Measurements from ENCODE around the gene PARP8. TPM values are rescaled to one million over a fixed set of nuclear protein-coding genes. Genes with fewer than 3 reads are reported as not detected.
"Not testable (repeated sequence)": the region's sequence is repeated elsewhere in the genome, so short reads cannot be mapped to it uniquely, and the experiment has no call there.

The PARP8 gene
- total and polyA plus RNA-seq, 7 experiments from 2014 or later, result 45.7 to 188 (median 121) TPM

GRCh38 chr5:50665091-50665490 lies 1.3 kb upstream of the PARP8 start:
- peaks cover 0 to 18% (median 0%) of the 10 kb centered on the region in 5 donors for H3K36me3 Mint-ChIP-seq
- H3K4me3 Mint-ChIP-seq, result peak overlapping the region; percentile 90 to 98 (median 98)
- POLR2A ChIA-PET, result interaction anchor here (0.9 kb wide), 1 partner anchor 34 kb away, joined by 3 read pairs; no protein-coding TSS in a partner anchor
- Histone ChIP-seq H3K27ac (ENCODE audit: low read depth, low read length) (peak overlapping the region; percentile 97), H3K36me3 (ENCODE audit: control insufficient read depth in 2 of 3, insufficient read depth in 3 of 3, low read length in 3 of 3) (peaks cover 0 to 13% (median 0%) of the 10 kb centered on the region in 3 experiments), H3K27me3 (ENCODE audit: control insufficient read depth in 2 of 2, insufficient read depth in 2 of 2, low read length in 2 of 2) (no peaks in the 10 kb centered on the region), H3K4me1 (ENCODE audit: control insufficient read depth in 2 of 2, insufficient read depth in 2 of 2, low read length in 2 of 2) (peaks cover 11 to 28% of the 10 kb centered on the region in 2 donors), H3K4me3 (ENCODE audit: low read length) (no peak overlapping the region), H3K9me3 (ENCODE audit: control insufficient read depth in 2 of 3, low read length in 3 of 3) (no peaks in the 10 kb centered on the region)
- DNase-seq (no peak), ATAC-seq (no peak)
- peak overlapping the region; percentile 97 to 100 (median 99) for H3K27ac Mint-ChIP-seq
- H3K27me3 Mint-ChIP-seq, result peaks cover 0 to 2% (median 0%) of the 10 kb centered on the region in 5 donors
- intact Hi-C loops (cut with micrococcal nuclease), result loop anchor here (2.0 to 5.0 kb wide), 5 partner anchors 72 to 248 kb away; no protein-coding TSS in a partner anchor
- peaks cover 0 to 21% (median 0%) of the 10 kb centered on the region in 11 donors for H3K9me3 Mint-ChIP-seq
- peaks cover 24 to 59% (median 49%) of the 10 kb centered on the region in 7 donors for H3K4me1 Mint-ChIP-seq
- CTCF ChIA-PET, result interaction anchor here (0.6 to 0.7 kb wide), 2 partner anchors 80 to 147 kb away, joined by 3 to 4 read pairs; no protein-coding TSS in a partner anchor

GRCh38 chr5:50665761-50666202 lies 655 bp upstream of the PARP8 start:
- H3K36me3 ChIP-seq (ENCODE audit: control insufficient read depth in 2 of 3, insufficient read depth in 3 of 3, low read length in 3 of 3), result peaks cover 0 to 13% (median 0%) of the 10 kb centered on the region in 3 experiments
- peak overlapping the region; percentile 97 for H3K27ac ChIP-seq (ENCODE audit: low read depth, low read length)
- peak overlapping the region; percentile 90 to 98 (median 98) for H3K4me3 Mint-ChIP-seq
- ATAC-seq; H3K27me3 Mint-ChIP-seq; H3K9me3 ChIP-seq (ENCODE audit: control insufficient read depth in 2 of 3, low read length in 3 of 3); POLR2A ChIA-PET; CTCF ChIA-PET; H3K27me3 ChIP-seq (ENCODE audit: control insufficient read depth in 2 of 2, insufficient read depth in 2 of 2, low read length in 2 of 2): not testable (repeated sequence)
- peaks cover 27 to 65% (median 55%) of the 10 kb centered on the region in 7 donors for H3K4me1 Mint-ChIP-seq
- peaks cover 0 to 17% (median 0%) of the 10 kb centered on the region in 11 donors for H3K9me3 Mint-ChIP-seq
- H3K4me3 ChIP-seq (ENCODE audit: low read length), result peak overlapping the region; percentile 96
- H3K27ac Mint-ChIP-seq, result peak overlapping the region; percentile 97 to 100 (median 99)
- intact Hi-C loops (cut with micrococcal nuclease), result loop anchor here (2.0 to 5.0 kb wide), 6 partner anchors 73 to 248 kb away; no protein-coding TSS in a partner anchor
- peaks cover 0 to 15% (median 3%) of the 10 kb centered on the region in 5 donors for H3K36me3 Mint-ChIP-seq
- H3K4me1 ChIP-seq (ENCODE audit: control insufficient read depth in 2 of 2, insufficient read depth in 2 of 2, low read length in 2 of 2), result peaks cover 11 to 28% of the 10 kb centered on the region in 2 donors
- DNase-seq, result peak; percentile 9 to 70 (median 61)

- peaks cover 16 to 32% of the 10 kb centered on the region in 2 donors for H3K4me1 ChIP-seq (ENCODE audit: control insufficient read depth in 2 of 2, insufficient read depth in 2 of 2, low read length in 2 of 2)
- H3K4me1 Mint-ChIP-seq, result peaks cover 36 to 76% (median 64%) of the 10 kb centered on the region in 7 donors
- peak in 2 of 9 donors; percentile 61 to 76 for DNase-seq
Measured at GRCh38 chr5:50667023-50667652, 701 bp downstream of the PARP8 start.

GRCh38 chr5:50667653-50668595 lies 1.5 kb downstream of the PARP8 start:
- H3K4me3 ChIP-seq (ENCODE audit: low read length), result peak overlapping the region; percentile 96
- no peaks in the 10 kb centered on the region for H3K27me3 ChIP-seq (ENCODE audit: control insufficient read depth in 2 of 2, insufficient read depth in 2 of 2, low read length in 2 of 2)
- H3K9me3 ChIP-seq (ENCODE audit: control insufficient read depth in 2 of 3, low read length in 3 of 3), result no peaks in the 10 kb centered on the region
- peak overlapping the region; percentile 97 for H3K27ac ChIP-seq (ENCODE audit: low read depth, low read length)
- Mint-ChIP-seq H3K9me3 (peaks cover 0 to 11% (median 0%) of the 10 kb centered on the region in 11 donors), H3K27ac (peak overlapping the region; percentile 97 to 100 (median 98)), H3K27me3 (peaks cover 0 to 2% (median 0%) of the 10 kb centered on the region in 5 donors), H3K4me1 (peaks cover 42 to 76% (median 70%) of the 10 kb centered on the region in 7 donors), H3K36me3 (peaks cover 0 to 30% (median 18%) of the 10 kb centered on the region in 5 donors), H3K4me3 (peak overlapping the region; percentile 92 to 99 (median 98))
- H3K4me1 ChIP-seq (ENCODE audit: control insufficient read depth in 2 of 2, insufficient read depth in 2 of 2, low read length in 2 of 2), result peaks cover 23 to 37% of the 10 kb centered on the region in 2 donors
- peak; percentile 80 to 95 (median 89) for DNase-seq
- POLR2A ChIA-PET, result interaction anchor here (0.6 to 3.1 kb wide), 11 partner anchors 10 to 227 kb away, joined by 3 to 19 read pairs (median 3); partner anchors contain the start of gene EMB
- CTCF ChIA-PET, result interaction anchor here (1.3 to 1.8 kb wide), 3 partner anchors 75 to 81 kb away, joined by 3 to 6 read pairs (median 5); no protein-coding TSS in a partner anchor
- intact Hi-C loops (cut with micrococcal nuclease), result loop anchor here (1.0 to 5.0 kb wide), 15 partner anchors 15 to 251 kb away; partner anchors contain the start of gene EMB (in 1 of the 2)
- ATAC-seq, result peak; percentile 79
- peaks cover 0 to 13% (median 0%) of the 10 kb centered on the region in 3 experiments for H3K36me3 ChIP-seq (ENCODE audit: control insufficient read depth in 2 of 3, insufficient read depth in 3 of 3, low read length in 3 of 3)

More at GRCh38 chr5:50667023-50667652, 701 bp downstream of the PARP8 start:
- H3K27me3 Mint-ChIP-seq, result peaks cover 0 to 2% (median 0%) of the 10 kb centered on the region in 5 donors
- Histone ChIP-seq H3K27ac (ENCODE audit: low read depth, low read length) (peak overlapping the region; percentile 97), H3K36me3 (ENCODE audit: control insufficient read depth in 2 of 3, insufficient read depth in 3 of 3, low read length in 3 of 3) (peaks cover 0 to 13% (median 0%) of the 10 kb centered on the region in 3 experiments), H3K4me3 (ENCODE audit: low read length) (peak overlapping the region; percentile 96), H3K27me3 (ENCODE audit: control insufficient read depth in 2 of 2, insufficient read depth in 2 of 2, low read length in 2 of 2) (no peaks in the 10 kb centered on the region), H3K9me3 (ENCODE audit: control insufficient read depth in 2 of 3, low read length in 3 of 3) (no peaks in the 10 kb centered on the region)
- H3K9me3 Mint-ChIP-seq, result peaks cover 0 to 11% (median 0%) of the 10 kb centered on the region in 11 donors
- H3K4me3 Mint-ChIP-seq, result peak overlapping the region; percentile 92 to 99 (median 98)
- peak overlapping the region; percentile 97 to 100 (median 98) for H3K27ac Mint-ChIP-seq
- ChIA-PET CTCF (interaction anchor here (0.7 to 1.7 kb wide), 4 partner anchors 76 to 239 kb away, joined by 3 to 6 read pairs (median 3); partner anchors contain the start of gene EMB), POLR2A (interaction anchor here (0.5 to 3.1 kb wide), 12 partner anchors 29 to 283 kb away, joined by 3 to 19 read pairs (median 4); partner anchors contain the start of gene EMB)
- intact Hi-C loops (cut with micrococcal nuclease), result loop anchor here (1.0 to 5.0 kb wide), 7 partner anchors 32 to 250 kb away; no protein-coding TSS in a partner anchor
- peak; percentile 57 for ATAC-seq
- peaks cover 0 to 24% (median 11%) of the 10 kb centered on the region in 5 donors for H3K36me3 Mint-ChIP-seq

GRCh38 chr5:50668636-50669035 lies 2.2 kb downstream of the PARP8 start:
- H3K9me3 ChIP-seq (ENCODE audit: control insufficient read depth in 2 of 3, low read length in 3 of 3); ATAC-seq; DNase-seq; H3K27me3 Mint-ChIP-seq; H3K27me3 ChIP-seq (ENCODE audit: control insufficient read depth in 2 of 2, insufficient read depth in 2 of 2, low read length in 2 of 2): not testable (repeated sequence)
- intact Hi-C loops (cut with micrococcal nuclease), result loop anchor here (1.0 to 5.0 kb wide), 12 partner anchors 14 to 251 kb away; partner anchors contain the start of gene EMB (in 1 of the 2)
- H3K27ac ChIP-seq (ENCODE audit: low read depth, low read length), result peak overlapping the region; percentile 97
- Mint-ChIP-seq H3K4me1 (peaks cover 46 to 76% (median 71%) of the 10 kb centered on the region in 7 donors), H3K9me3 (peaks cover 0 to 11% (median 0%) of the 10 kb centered on the region in 11 donors), H3K4me3 (peak overlapping the region; percentile 92 to 99 (median 98)), H3K36me3 (peaks cover 0 to 33% (median 22%) of the 10 kb centered on the region in 5 donors), H3K27ac (peak overlapping the region; percentile 97 to 100 (median 98))
- peaks cover 30 to 36% of the 10 kb centered on the region in 2 donors for H3K4me1 ChIP-seq (ENCODE audit: control insufficient read depth in 2 of 2, insufficient read depth in 2 of 2, low read length in 2 of 2)
- POLR2A ChIA-PET, result interaction anchor here (0.6 to 3.1 kb wide), 6 partner anchors 9 to 228 kb away, joined by 3 to 19 read pairs (median 3); partner anchors contain the start of gene EMB
- H3K4me3 ChIP-seq (ENCODE audit: low read length), result peak overlapping the region; percentile 96
- H3K36me3 ChIP-seq (ENCODE audit: control insufficient read depth in 2 of 3, insufficient read depth in 3 of 3, low read length in 3 of 3), result peaks cover 0 to 13% (median 0%) of the 10 kb centered on the region in 3 experiments
- CTCF ChIA-PET, result interaction anchor here (1.1 to 1.8 kb wide), 2 partner anchors 77 to 155 kb away, joined by 3 to 5 read pairs; no protein-coding TSS in a partner anchor

Data from naive thymus-derived CD4-positive, alpha-beta T cell (primary cell).